PC-3 (cell line): Measurements from ENCODE around the gene MYH9. TPM values are rescaled to one million over a fixed set of nuclear protein-coding genes. Genes with fewer than 3 reads are reported as not detected.
"Not testable (repeated sequence)": the region's sequence is repeated elsewhere in the genome, so short reads cannot be mapped to it uniquely, and the experiment has no call there.

ENCODE experiments used
- ATAC-seq: fragments of 200-7000 bp; cut with Tn5 transposase; 2 replicates; pipeline ENCODE4 v1.9.1; 2020; ENCODE audit warnings: mild to moderate bottlenecking, moderate library complexity
- BruUV-seq: library from RNA; stranded (reverse); fragments of 400-500 nt; replicated peaks from 2 replicates; lab custom pipeline; 2021; lab: Mats Ljungman, UMichigan
- CTCF ChIA-PET: fragments of 300-600 bp; sonication (Branson Sonifier 250); formaldehyde crosslinking; loops from one replicate; lab custom pipeline; 2022; ENCODE audit warnings: antibody characterized with exemption; lab: Charles Lee
- POLR2A ChIA-PET: fragments of 300-600 bp; sonication (Branson Sonifier 250); formaldehyde crosslinking; loops from one replicate; lab custom pipeline; 2022; ENCODE audit warnings: antibody characterized with exemption; ENCODE audit not compliant: unreplicated experiment; lab: Charles Lee
- DNase-seq: peaks from one replicate; pipeline ENCODE4 v3.0.0-alpha.2; 2015
- H2AFZ ChIP-seq: fragments of 300-600 bp; sonication (generic); 2 replicates; pipeline ENCODE4 v1.6.0; 2016; ENCODE audit warnings: antibody characterized with exemption, low read length
- H3F3A ChIP-seq: fragments of 300-600 bp; sonication (generic); one replicate; pipeline ENCODE4 v1.6.0; 2017; ENCODE audit warnings: antibody characterized with exemption, low read length, control low read depth, mild to moderate bottlenecking; ENCODE audit not compliant: unreplicated experiment
- H3K27ac ChIP-seq: fragments of 300-600 bp; sonication (generic); 2 replicates; pipeline ENCODE4 v1.5.1; 2016; ENCODE audit warnings: mild to moderate bottlenecking, low read length
- H3K27me3 ChIP-seq: fragments of 300-600 bp; sonication (generic); 2 replicates; pipeline ENCODE4 v1.6.1; 2016; ENCODE audit warnings: low read length, mixed read lengths
- H3K36me3 ChIP-seq: fragments of 300-600 bp; sonication (generic); 2 replicates; pipeline ENCODE4 v1.6.1; 2016; ENCODE audit warnings: low read depth, mixed run types, low read length, mixed read lengths
- H3K4me1 ChIP-seq: fragments of 300-600 bp; sonication (generic); 2 replicates; pipeline ENCODE4 v1.5.1; 2016; ENCODE audit warnings: low read length; ENCODE audit not compliant: insufficient read depth
- H3K4me2 ChIP-seq: fragments of 300-600 bp; sonication (generic); 2 replicates; pipeline ENCODE4 v1.6.0; 2016; ENCODE audit warnings: low read length
- H3K4me3 ChIP-seq: fragments of 300-600 bp; sonication (generic); 2 replicates; pipeline ENCODE4 v1.5.1; 2016; ENCODE audit warnings: mild to moderate bottlenecking, low read length, mixed read lengths
- H3K79me2 ChIP-seq: fragments of 300-600 bp; sonication (generic); 2 replicates; pipeline ENCODE4 v1.6.1; 2017; ENCODE audit warnings: low read length, mixed read lengths
- H3K9ac ChIP-seq: fragments of 300-600 bp; sonication (generic); 2 replicates; pipeline ENCODE4 v1.6.0; 2016; ENCODE audit warnings: mild to moderate bottlenecking, low read length
- H3K9me2 ChIP-seq: fragments of 300-600 bp; sonication (generic); replicated peaks from 2 replicates; pipeline ENCODE4 v1.6.1; 2016; ENCODE audit warnings: mixed run types, low read length, mixed read lengths
- H3K9me3 ChIP-seq: fragments of 300-600 bp; sonication (generic); 2 replicates; pipeline ENCODE4 v1.6.1; 2016; ENCODE audit warnings: low read length, mixed read lengths
- H4K20me1 ChIP-seq: fragments of 300-600 bp; sonication (generic); 2 replicates; pipeline ENCODE4 v1.6.1; 2016; ENCODE audit warnings: low read length, mixed read lengths
- EZH2 ChIP-seq: fragments of 300-600 bp; sonication (generic); IDR thresholded peaks from one replicate; pipeline ENCODE4 v1.6.1; 2017; ENCODE audit warnings: antibody characterized with exemption, mild to moderate bottlenecking, low read length; ENCODE audit not compliant: unreplicated experiment
- EZH2phosphoT487 ChIP-seq: fragments of 300-600 bp; sonication (generic); IDR thresholded peaks from 2 replicates; pipeline ENCODE4 v1.6.1; 2018; ENCODE audit warnings: mild to moderate bottlenecking, antibody characterized with exemption, low read length, borderline replicate concordance
- intact Hi-C: fragments of 100-400 bp; cut with micrococcal nuclease; formaldehyde crosslinking; loops from 2 replicates; pipeline ENCODE4 v1.9.0; 2023
- total RNA-seq: library from RNA; depleted of rRNA; stranded (reverse); fragments of >200 nt; gene quantifications from 2 replicates; pipeline ENCODE4 v1.2.3, GENCODE V29; 2014
- TF ChIP-seq, protein P1 (sequence below): fragments of 300-600 bp; sonication (generic); conservative IDR thresholded peaks from 2 replicates; pipeline ENCODE4 v1.5.1; 2017; ENCODE audit warnings: antibody characterized with exemption, low read depth, mild to moderate bottlenecking, low read length

Gene MYH9
- total RNA-seq, 1 experiment from 2014 or later: 357 TPM

DNA sequence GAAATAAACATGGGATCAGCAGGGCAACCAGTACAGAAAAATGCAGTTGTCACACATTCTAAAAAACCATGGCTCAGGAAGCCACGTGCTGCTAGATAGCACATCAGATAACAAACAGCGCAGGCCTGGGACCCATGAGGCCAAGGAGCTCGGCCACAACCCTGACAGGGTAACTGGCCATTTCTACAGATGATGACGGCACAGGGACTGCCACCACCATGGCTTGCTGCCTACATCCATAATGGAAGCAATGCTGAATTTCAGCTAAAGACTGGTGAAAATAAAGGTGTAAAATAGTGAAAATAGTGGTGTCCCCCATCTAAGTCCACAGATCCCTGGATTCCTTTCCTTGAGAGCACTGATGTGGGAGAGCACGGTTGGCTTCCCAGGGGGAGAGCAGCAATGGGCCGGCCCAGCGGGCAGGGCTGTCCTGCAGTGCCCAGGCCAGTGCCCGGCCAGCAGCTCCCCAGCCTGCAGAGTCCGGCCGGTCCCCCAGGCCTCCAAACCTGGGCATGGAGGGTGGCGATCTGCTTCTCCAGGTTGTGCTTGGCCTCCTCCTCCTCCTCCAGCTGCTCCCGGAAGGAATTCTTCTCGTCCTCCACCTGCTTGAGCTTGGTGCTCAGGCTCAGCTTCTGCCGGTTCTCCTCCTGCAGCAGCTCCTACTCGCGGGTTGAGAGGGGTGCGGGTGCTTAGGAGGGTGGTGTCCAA, 94.8 kb downstream of the MYH9 start:
- ChIA-PET CTCF (no interaction called here), POLR2A (no interaction called here)
- DNase-seq (no peak), ATAC-seq (no peak)
- H3K9me2 ChIP-seq: no peaks in the 10 kb centered on the region
- no peak overlapping the region for H3K4me3 ChIP-seq
- no peaks in the 10 kb centered on the region for H3K79me2 ChIP-seq
- H3K27ac ChIP-seq: no peak overlapping the region
- no peak overlapping the region for H3K9ac ChIP-seq
- H3K9me3 ChIP-seq: no peaks in the 10 kb centered on the region
- intact Hi-C loops: no loop called here
- TF ChIP-seq EZH2 (no peak), EZH2phosphoT487 (no peak)
- TF ChIP-seq, protein P1, sequence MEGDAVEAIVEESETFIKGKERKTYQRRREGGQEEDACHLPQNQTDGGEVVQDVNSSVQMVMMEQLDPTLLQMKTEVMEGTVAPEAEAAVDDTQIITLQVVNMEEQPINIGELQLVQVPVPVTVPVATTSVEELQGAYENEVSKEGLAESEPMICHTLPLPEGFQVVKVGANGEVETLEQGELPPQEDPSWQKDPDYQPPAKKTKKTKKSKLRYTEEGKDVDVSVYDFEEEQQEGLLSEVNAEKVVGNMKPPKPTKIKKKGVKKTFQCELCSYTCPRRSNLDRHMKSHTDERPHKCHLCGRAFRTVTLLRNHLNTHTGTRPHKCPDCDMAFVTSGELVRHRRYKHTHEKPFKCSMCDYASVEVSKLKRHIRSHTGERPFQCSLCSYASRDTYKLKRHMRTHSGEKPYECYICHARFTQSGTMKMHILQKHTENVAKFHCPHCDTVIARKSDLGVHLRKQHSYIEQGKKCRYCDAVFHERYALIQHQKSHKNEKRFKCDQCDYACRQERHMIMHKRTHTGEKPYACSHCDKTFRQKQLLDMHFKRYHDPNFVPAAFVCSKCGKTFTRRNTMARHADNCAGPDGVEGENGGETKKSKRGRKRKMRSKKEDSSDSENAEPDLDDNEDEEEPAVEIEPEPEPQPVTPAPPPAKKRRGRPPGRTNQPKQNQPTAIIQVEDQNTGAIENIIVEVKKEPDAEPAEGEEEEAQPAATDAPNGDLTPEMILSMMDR: no peak
- no peaks in the 10 kb centered on the region for H3K27me3 ChIP-seq
- no peak overlapping the region for H2AFZ ChIP-seq
- H3K4me1 ChIP-seq: no peaks in the 10 kb centered on the region
- H4K20me1 ChIP-seq: no peaks in the 10 kb centered on the region
- H3K36me3 ChIP-seq: peaks cover 69% of the 10 kb centered on the region
- no peaks in the 10 kb centered on the region for H3F3A ChIP-seq
- BruUV-seq: no TSS peak
- no peak overlapping the region for H3K4me2 ChIP-seq

DNA sequence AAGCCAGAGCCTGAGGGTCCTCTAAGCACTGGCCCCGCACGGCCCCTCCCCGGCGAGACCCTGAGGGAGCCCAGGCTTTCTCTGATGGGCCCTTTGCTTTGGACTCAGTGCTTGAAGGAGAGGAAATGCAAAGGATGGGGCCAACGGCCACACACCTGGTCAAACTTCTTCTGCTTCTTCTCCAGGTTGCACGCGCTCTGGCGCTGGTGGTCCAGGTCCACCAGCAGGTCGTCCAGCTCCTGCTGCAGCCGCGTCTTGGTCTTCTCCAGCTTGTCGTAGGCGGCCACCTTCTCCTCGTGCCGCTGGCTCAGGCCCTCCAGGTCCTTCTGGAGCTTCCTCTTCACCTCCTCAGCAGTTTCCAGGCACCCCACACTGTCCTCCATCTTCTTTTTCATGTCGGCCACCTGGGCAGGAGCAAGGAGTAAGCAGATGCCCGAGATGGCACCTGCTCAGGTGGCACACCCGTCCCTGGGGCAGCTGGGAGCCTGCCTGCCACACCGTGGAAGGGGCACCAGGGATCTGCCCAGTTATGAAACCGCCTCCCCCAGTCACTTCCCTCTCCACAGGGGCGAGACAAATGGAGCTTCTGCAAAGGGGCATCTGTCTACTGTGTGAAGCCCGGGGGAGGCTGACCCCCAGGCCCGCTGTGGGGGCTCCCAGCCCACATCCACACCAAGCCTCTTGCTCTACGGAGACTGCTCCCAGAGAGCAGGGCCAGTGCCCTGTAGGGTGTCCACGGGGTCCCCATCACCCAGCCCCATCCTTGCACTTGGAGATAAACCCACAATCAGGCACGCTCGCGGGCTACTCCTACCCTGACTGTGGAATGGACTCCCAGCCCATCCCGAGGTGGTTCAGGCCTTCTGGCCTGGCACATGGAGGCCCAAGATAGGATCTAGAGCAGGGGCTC, 95.7 kb downstream of the MYH9 start:
- ATAC-seq (no peak), DNase-seq (no peak)
- ChIA-PET POLR2A (no interaction called here), CTCF (no interaction called here)
- no peak for TF ChIP-seq EZH2phosphoT487
- TF ChIP-seq, protein P1: no peak
- TF ChIP-seq EZH2: no peak
- H3K4me3 ChIP-seq: no peak overlapping the region
- no peaks in the 10 kb centered on the region for H3K79me2 ChIP-seq
- H3K27ac ChIP-seq: no peak overlapping the region
- H3K4me2 ChIP-seq: no peak overlapping the region
- no peaks in the 10 kb centered on the region for H3K4me1 ChIP-seq
- H3K27me3 ChIP-seq: no peaks in the 10 kb centered on the region
- H3K36me3 ChIP-seq: peaks cover 66% of the 10 kb centered on the region
- no TSS peak for BruUV-seq
- no peak overlapping the region for H3K9ac ChIP-seq
- H3K9me3 ChIP-seq: no peaks in the 10 kb centered on the region
- intact Hi-C loops: no loop called here
- H3K9me2 ChIP-seq: no peaks in the 10 kb centered on the region
- no peaks in the 10 kb centered on the region for H4K20me1 ChIP-seq
- no peak overlapping the region for H2AFZ ChIP-seq
- H3F3A ChIP-seq: no peaks in the 10 kb centered on the region

DNA sequence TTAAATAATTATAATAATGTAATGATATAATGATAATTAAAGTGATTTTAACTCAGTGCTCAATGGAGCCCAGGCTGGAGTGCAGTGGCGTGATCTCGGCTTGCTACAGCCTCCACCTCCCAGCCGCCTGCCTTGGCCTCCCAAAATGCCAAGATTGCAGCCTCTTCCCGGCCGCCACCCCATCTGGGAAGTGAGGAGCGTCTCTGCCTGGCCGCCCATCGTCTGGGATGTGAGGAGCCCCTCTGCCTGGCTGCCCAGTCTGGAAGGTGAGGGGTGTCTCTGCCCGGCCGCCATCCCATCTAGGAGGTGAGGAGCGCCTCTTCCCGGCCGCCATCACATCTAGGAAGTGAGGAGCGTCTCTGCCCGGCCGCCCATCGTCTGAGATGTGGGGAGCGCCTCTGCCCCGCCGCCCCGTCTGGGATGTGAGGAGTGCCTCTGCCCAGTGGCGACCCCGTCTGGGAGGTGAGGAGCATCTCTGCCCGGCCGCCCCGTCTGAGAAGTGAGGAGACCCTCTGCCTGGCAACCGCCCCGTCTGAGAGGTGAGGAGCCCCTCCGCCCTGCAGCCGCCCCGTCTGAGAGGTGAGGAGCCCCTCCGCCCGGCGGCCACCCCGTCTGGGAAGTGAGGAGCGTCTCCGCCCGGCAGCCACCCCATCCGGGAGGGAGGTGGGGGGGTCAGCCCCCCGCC, 97.2 kb downstream of the MYH9 start:
- H3F3A ChIP-seq, H3K79me2 ChIP-seq, BruUV-seq, H2AFZ ChIP-seq, DNase-seq, intact Hi-C loops, POLR2A ChIA-PET, H4K20me1 ChIP-seq, H3K27me3 ChIP-seq, H3K9me3 ChIP-seq, H3K27ac ChIP-seq, H3K4me2 ChIP-seq, H3K4me3 ChIP-seq, ATAC-seq, H3K4me1 ChIP-seq, CTCF ChIA-PET, H3K9ac ChIP-seq, H3K9me2 ChIP-seq: not testable (repeated sequence)
- H3K36me3 ChIP-seq: peaks cover 65% of the 10 kb centered on the region

DNA sequence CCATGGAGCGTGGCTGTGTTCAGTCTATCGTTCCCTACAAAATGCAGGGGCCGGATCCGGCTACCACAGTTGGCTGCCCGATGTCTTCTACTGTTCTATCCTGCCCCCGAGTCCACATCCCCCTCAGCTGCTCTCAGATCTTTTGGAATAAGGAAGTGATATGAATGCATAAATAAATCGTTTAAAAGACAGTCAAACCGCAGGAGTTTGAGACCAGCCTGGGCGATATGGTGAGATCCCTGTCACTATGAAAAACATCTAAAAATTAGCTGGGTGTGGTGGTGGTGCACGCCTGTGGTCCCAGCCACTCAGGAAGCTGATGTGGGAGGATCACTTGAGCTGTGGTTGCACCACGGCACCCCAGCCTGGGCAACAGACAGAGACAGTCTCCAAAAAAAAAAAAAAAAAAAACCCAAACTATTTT, 97.8 kb downstream of the MYH9 start:
- intact Hi-C loops, H3K4me2 ChIP-seq, BruUV-seq, H3K9me2 ChIP-seq, H3K27ac ChIP-seq, H3K4me3 ChIP-seq, H3K4me1 ChIP-seq, CTCF ChIA-PET, H2AFZ ChIP-seq, DNase-seq, H3K9ac ChIP-seq, H3K9me3 ChIP-seq, ATAC-seq, H3K27me3 ChIP-seq, H4K20me1 ChIP-seq, POLR2A ChIA-PET, H3K79me2 ChIP-seq, H3F3A ChIP-seq: not testable (repeated sequence)
- H3K36me3 ChIP-seq: peaks cover 65% of the 10 kb centered on the region
